H1 (cell line): ENCODE data around the gene ZNF148. TPM values are rescaled to one million over a fixed set of nuclear protein-coding genes. Genes with fewer than 3 reads are reported as not detected.

ENCODE experiments used
- CTCF ChIA-PET: fragments of 300-600 bp; sonication (Branson Sonifier 250); formaldehyde crosslinking; loops from one replicate; lab custom pipeline; 2021; ENCODE audit not compliant: partially characterized antibody; lab: Charles Lee
- POLR2A ChIA-PET: fragments of 300-600 bp; sonication (Branson Sonifier 250); formaldehyde crosslinking; loops from one replicate; lab custom pipeline; 2021; ENCODE audit warnings: inconsistent platforms; ENCODE audit not compliant: partially characterized antibody; lab: Charles Lee
- DNase-seq, 2 experiments: peaks; one replicate each; pipeline versions ENCODE4 v3.0.0 to v3.0.0-alpha.2; 2010 to 2022; ENCODE audit warnings: low spot score in 2 of 2, low read depth in 1 of 2, mixed read lengths in 1 of 2
- FAIRE-seq: peaks from 2 replicates; lab custom pipeline; 2011; peaks lifted over from hg19 to GRCh38; lab: Jason Lieb, UNC
- H2AFZ ChIP-seq: 2 replicates; pipeline ENCODE4 v1.8.1; 2012; ENCODE audit warnings: low read length, inconsistent platforms
- H2AK5ac ChIP-seq: 2 replicates; pipeline ENCODE4 v1.6.1; 2013; ENCODE audit warnings: low read depth, low read length
- H2BK120ac ChIP-seq: replicated peaks from 2 replicates; pipeline ENCODE3; 2013; ENCODE audit warnings: low read depth, low read length, inconsistent platforms
- H2BK12ac ChIP-seq: 2 replicates; pipeline ENCODE4 v1.6.1; 2013; ENCODE audit warnings: low read depth, low read length
- H2BK15ac ChIP-seq: 2 replicates; pipeline ENCODE4 v1.6.1; 2013; ENCODE audit warnings: low read length
- H2BK20ac ChIP-seq: 2 replicates; pipeline ENCODE4 v1.6.1; 2013; ENCODE audit warnings: low read length
- H2BK5ac ChIP-seq: 2 replicates; pipeline ENCODE4 v1.6.1; 2013; ENCODE audit warnings: low read depth, low read length
- H3K14ac ChIP-seq: 2 replicates; pipeline ENCODE4 v1.6.1; 2013; ENCODE audit warnings: inconsistent platforms; ENCODE audit not compliant: insufficient read length
- H3K18ac ChIP-seq: 2 replicates; pipeline ENCODE4 v1.6.1; 2013; ENCODE audit warnings: low read length; ENCODE audit errors: extremely low read depth
- H3K23ac ChIP-seq: 2 replicates; pipeline ENCODE4 v1.6.1; 2013; ENCODE audit warnings: inconsistent platforms; ENCODE audit not compliant: insufficient read length
- H3K23me2 ChIP-seq: 2 replicates; pipeline ENCODE4 v1.6.1; 2013; ENCODE audit warnings: low read depth, low read length
- H3K27ac ChIP-seq: 2 replicates; pipeline ENCODE4 v1.6.1; 2011; ENCODE audit warnings: low read depth, low read length, inconsistent platforms
- H3K27me3 ChIP-seq, 4 experiments: replicated peaks in 1 of 4; 1 replicate in 1 of 4; 2 replicates in 3 of 4; pipeline versions ENCODE4 v1.6.1 to v1.8.1; 2011 to 2013; ENCODE audit warnings: low read length in 3 of 4, mild to moderate bottlenecking in 3 of 4, inconsistent platforms in 2 of 4, mixed read lengths in 2 of 4, moderate library complexity in 1 of 4; ENCODE audit not compliant: control insufficient read depth in 3 of 4, insufficient read depth in 3 of 4; ENCODE audit errors: extremely low read depth in 1 of 4
- H3K36me3 ChIP-seq, 4 experiments: 2 replicates each; pipeline versions ENCODE4 v1.6.1 to v1.8.1; 2011 to 2013; ENCODE audit warnings: mild to moderate bottlenecking in 4 of 4, low read length in 3 of 4, moderate library complexity in 2 of 4, control low read depth in 1 of 4, inconsistent platforms in 1 of 4; ENCODE audit not compliant: insufficient read depth in 4 of 4, control insufficient read depth in 2 of 4
- H3K4ac ChIP-seq: replicated peaks from 2 replicates; pipeline ENCODE3; 2013; ENCODE audit warnings: low read length, low read depth, mixed read lengths, inconsistent platforms; ENCODE audit not compliant: insufficient read length
- H3K4me1 ChIP-seq, 4 experiments: replicated peaks in 1 of 4; 1 replicate in 1 of 4; 2 replicates in 3 of 4; pipeline versions ENCODE4 v1.6.1 to v1.8.1; 2011 to 2013; ENCODE audit warnings: low read length in 3 of 4, inconsistent platforms in 2 of 4, mixed read lengths in 1 of 4; ENCODE audit not compliant: insufficient read depth in 4 of 4, control insufficient read depth in 3 of 4
- H3K4me2 ChIP-seq, 2 experiments: 2 replicates each; pipeline versions ENCODE4 v1.6.1 to v1.8.1; 2011 to 2013; ENCODE audit warnings: low read depth in 2 of 2, low read length in 2 of 2, control low read depth in 1 of 2, inconsistent platforms in 1 of 2, mild to moderate bottlenecking in 1 of 2; ENCODE audit not compliant: insufficient read depth in 1 of 2
- H3K4me3 ChIP-seq, 4 experiments: fragments of 200-600, 300-600 bp in 1 of 4; sonication (generic), shearing (Covaris generic), sonication (Bioruptor Twin) in 1 of 4; 2 replicates each; pipeline versions ENCODE4 v1.5.1 to v1.8.1; 2011 to 2016; ENCODE audit warnings: low read length in 4 of 4, low read depth in 3 of 4, control low read depth in 2 of 4, inconsistent platforms in 2 of 4, mild to moderate bottlenecking in 2 of 4, mixed read lengths in 1 of 4, moderate library complexity in 1 of 4; ENCODE audit not compliant: insufficient read depth in 2 of 4; ENCODE audit errors: extremely low read depth in 1 of 4
- H3K56ac ChIP-seq: replicated peaks from 2 replicates; pipeline ENCODE3; 2013; ENCODE audit warnings: low read depth, mild to moderate bottlenecking, mixed read lengths, low read length, inconsistent platforms; ENCODE audit not compliant: insufficient read length
- H3K79me1 ChIP-seq: 2 replicates; pipeline ENCODE4 v1.6.1; 2013; ENCODE audit warnings: low read depth, low read length, control low read depth
- H3K79me2 ChIP-seq, 2 experiments: 2 replicates each; pipeline versions ENCODE4 v1.6.1 to v1.8.1; 2012 to 2013; ENCODE audit warnings: low read length in 2 of 2, mild to moderate bottlenecking in 2 of 2, inconsistent platforms in 1 of 2; ENCODE audit not compliant: insufficient read depth in 2 of 2, control insufficient read depth in 1 of 2
- H3K9ac ChIP-seq, 4 experiments: replicated peaks in 1 of 4; 1 replicate in 1 of 4; 2 replicates in 3 of 4; pipeline versions ENCODE4 v1.6.1 to v1.8.1; 2011 to 2013; ENCODE audit warnings: low read depth in 3 of 4, low read length in 3 of 4, control low read depth in 2 of 4, mild to moderate bottlenecking in 2 of 4, moderate library complexity in 2 of 4, inconsistent platforms in 1 of 4; ENCODE audit errors: extremely low read depth in 1 of 4
- H3K9me3 ChIP-seq, 2 experiments: 2 replicates each; pipeline versions ENCODE4 v1.6.1 to v1.8.1; 2012 to 2013; ENCODE audit warnings: mild to moderate bottlenecking in 2 of 2, moderate library complexity in 2 of 2, control low read depth in 1 of 2, inconsistent platforms in 1 of 2, low read depth in 1 of 2, low read length in 1 of 2, mixed read lengths in 1 of 2; ENCODE audit not compliant: insufficient read depth in 2 of 2
- H4K20me1 ChIP-seq, 2 experiments: replicated peaks in 1 of 2; 2 replicates each; pipeline versions ENCODE3 to v1.8.1; 2011 to 2013; ENCODE audit warnings: inconsistent platforms in 2 of 2, low read length in 2 of 2, mild to moderate bottlenecking in 1 of 2; ENCODE audit not compliant: insufficient read depth in 2 of 2, control insufficient read depth in 1 of 2
- H4K5ac ChIP-seq: 2 replicates; pipeline ENCODE4 v1.6.1; 2013; ENCODE audit warnings: low read length, low read depth, mixed read lengths, inconsistent platforms; ENCODE audit not compliant: insufficient read length
- H4K8ac ChIP-seq: 2 replicates; pipeline ENCODE4 v1.8.0; 2013; ENCODE audit warnings: mild to moderate bottlenecking, moderate library complexity, low read length, inconsistent platforms; ENCODE audit not compliant: insufficient read depth; ENCODE audit errors: extremely low read depth
- H4K91ac ChIP-seq: replicated peaks from 2 replicates; pipeline ENCODE3; 2013; ENCODE audit warnings: low read length, mixed read lengths, inconsistent platforms; ENCODE audit not compliant: insufficient read length
- CBX8 ChIP-seq: fragments of 300-800, 300-1000 bp; sonication (generic); IDR thresholded peaks from 2 replicates; pipeline ENCODE4 v1.7.1; 2016; ENCODE audit warnings: low read depth, low read length, borderline replicate concordance
- CHD1 ChIP-seq: IDR thresholded peaks from 2 replicates; pipeline ENCODE4 v1.6.1; 2012; ENCODE audit warnings: low read depth, low read length, improper control_type of control experiment
- CTBP2 ChIP-seq: IDR thresholded peaks from 2 replicates; pipeline ENCODE4 v1.7.0; 2011; ENCODE audit warnings: borderline replicate concordance, mild to moderate bottlenecking, moderate library complexity, mixed read lengths, low read length; ENCODE audit not compliant: insufficient read depth, insufficient read length
- EGR1 ChIP-seq: IDR thresholded peaks from 2 replicates; pipeline ENCODE4 v1.6.1; 2011; ENCODE audit warnings: low read depth, low read length, borderline replicate concordance
- EP300 ChIP-seq, 2 experiments: IDR thresholded peaks; 1 replicate in 1 of 2; 2 replicates in 1 of 2; pipeline ENCODE4 v1.6.1; 2011 to 2012; ENCODE audit warnings: low read depth in 2 of 2, low read length in 2 of 2, mild to moderate bottlenecking in 2 of 2, borderline replicate concordance in 1 of 2, inconsistent platforms in 1 of 2, moderate library complexity in 1 of 2
- GABPA ChIP-seq: IDR thresholded peaks from 2 replicates; pipeline ENCODE4 v1.6.1; 2011; ENCODE audit warnings: mild to moderate bottlenecking, low read length, moderate library complexity, borderline replicate concordance; ENCODE audit not compliant: insufficient read depth
- GTF2F1 ChIP-seq: IDR thresholded peaks from 2 replicates; pipeline ENCODE4 v1.6.1; 2012; ENCODE audit warnings: low read depth, low read length, improper control_type of control experiment, borderline replicate concordance
- HDAC6 ChIP-seq: IDR thresholded peaks from one replicate; pipeline ENCODE4 v1.7.1; 2012; ENCODE audit warnings: low read depth, mild to moderate bottlenecking, inconsistent platforms, low read length, moderate library complexity
- POLR2A ChIP-seq, 2 experiments: IDR thresholded peaks; 1 replicate in 1 of 2; 2 replicates in 1 of 2; pipeline ENCODE4 v1.6.1; 2011; ENCODE audit warnings: low read depth in 2 of 2, low read length in 2 of 2, mild to moderate bottlenecking in 2 of 2; ENCODE audit errors: control extremely low read depth in 1 of 2
- RFX5 ChIP-seq: IDR thresholded peaks from 2 replicates; pipeline ENCODE4 v1.6.1; 2011; ENCODE audit warnings: low read depth, low read length, improper control_type of control experiment, borderline replicate concordance
- RXRA ChIP-seq: IDR thresholded peaks from 2 replicates; pipeline ENCODE4 v1.6.1; 2011; ENCODE audit warnings: low read depth, mild to moderate bottlenecking, low read length, moderate library complexity; ENCODE audit not compliant: insufficient read depth
- SIRT6 ChIP-seq: IDR thresholded peaks from one replicate; pipeline ENCODE4 v1.7.1; 2012; ENCODE audit warnings: low read length, inconsistent platforms
- SP1 ChIP-seq: IDR thresholded peaks from 2 replicates; pipeline ENCODE4 v1.6.1; 2011; ENCODE audit warnings: low read depth, low read length
- TEAD4 ChIP-seq: IDR thresholded peaks from 2 replicates; pipeline ENCODE4 v1.6.1; 2012; ENCODE audit warnings: low read depth, low read length, inconsistent platforms, mixed read lengths
- ZNF274 ChIP-seq: IDR thresholded peaks from 2 replicates; pipeline ENCODE4 v1.7.0; 2012; ENCODE audit warnings: low read length, borderline replicate concordance; ENCODE audit errors: extremely low read depth
- polyA plus RNA-seq, 7 experiments: library from polyadenylated mRNA; depleted of rRNA in 3 of 7; stranded (reverse) in 5 of 7; unstranded in 2 of 7; fragments of >200 nt in 5 of 7; fragments of 200-250 nt in 2 of 7; gene quantifications; 1 replicate in 5 of 7; 2 replicates in 1 of 7; 4 replicates in 1 of 7; pipeline versions ENCODE4 v1.2.1 to v1.2.3, GENCODE V29; 2011 to 2013; ENCODE audit warnings: missing spikeins in 2 of 7, mixed read lengths in 2 of 7
- total RNA-seq: library from RNA; stranded (reverse); fragmentation: NEBNext Ultra II Directional; extraction: Animal tissue kit (Norgen Biotek cat#: 25700); gene quantifications from 2 replicates; pipeline ENCODE4 v1.2.1, GENCODE V29; 2021

The ZNF148 gene
- total and polyA plus RNA-seq, 2 of the 8 experiments (the other 6 are each of a cell fraction or from before 2014, with no cell fraction given) = 3.7 to 22.6 TPM

GRCh38 chr3:125325746-125326145 lies 49.4 kb downstream of the ZNF148 start:
- no peak overlapping the region for H3K23ac ChIP-seq
- no peak for FAIRE-seq
- peaks cover 0 to 6% of the 10 kb centered on the region in 2 experiments; a peak in 1 of 4 replicates for H3K79me2 ChIP-seq
- H2AFZ ChIP-seq = no peak overlapping the region
- no peak overlapping the region for H3K18ac ChIP-seq
- H4K20me1 ChIP-seq = no peaks in the 10 kb centered on the region
- H4K8ac ChIP-seq = no peak overlapping the region
- H3K4me2 ChIP-seq = no peak overlapping the region
- H3K4me1 ChIP-seq = no peaks in the 10 kb centered on the region
- CTCF ChIA-PET = interaction anchor here (1.3 kb wide), 1 partner anchor 257 kb away, joined by 3 read pairs; no protein-coding TSS in a partner anchor
- no peak overlapping the region for H3K14ac ChIP-seq
- H3K9me3 ChIP-seq = no peaks in the 10 kb centered on the region
- no peak overlapping the region for H4K5ac ChIP-seq
- no peak overlapping the region for H3K56ac ChIP-seq
- no peaks in the 10 kb centered on the region for H3K27me3 ChIP-seq
- POLR2A ChIA-PET = no interaction called here
- H2BK15ac ChIP-seq = no peak overlapping the region
- no peak overlapping the region for H2BK5ac ChIP-seq
- H3K4ac ChIP-seq = no peak overlapping the region
- no peaks in the 10 kb centered on the region; a peak in 1 of 8 replicates for H3K36me3 ChIP-seq
- no peak overlapping the region for H3K9ac ChIP-seq
- no peak overlapping the region for H2BK120ac ChIP-seq
- no peak overlapping the region for H4K91ac ChIP-seq
- H2BK20ac ChIP-seq = no peak overlapping the region
- no peak overlapping the region for H3K27ac ChIP-seq
- no peaks in the 10 kb centered on the region for H3K79me1 ChIP-seq
- no peak overlapping the region for H2AK5ac ChIP-seq
- no peak for DNase-seq
- no peak overlapping the region for H3K4me3 ChIP-seq
- no peak overlapping the region for H2BK12ac ChIP-seq
- no peaks in the 10 kb centered on the region for H3K23me2 ChIP-seq
- no peak for TF ChIP-seq TEAD4
- TF ChIP-seq CBX8 = no peak
- no peak for TF ChIP-seq CHD1
- TF ChIP-seq GTF2F1 = no peak
- no peak for TF ChIP-seq GABPA
- no peak for TF ChIP-seq RXRA
- TF ChIP-seq RFX5 = no peak
- TF ChIP-seq SIRT6 = no peak
- TF ChIP-seq EGR1 = no peak
- TF ChIP-seq CTBP2 = no peak
- no peak for TF ChIP-seq EP300 (IDR thresholded peaks at IDR 0.05; ENCODE audit: borderline replicate concordance in 1 of 2, low read depth in 2 of 2, low read length in 2 of 2)
- no peak for TF ChIP-seq POLR2A (IDR thresholded peaks at IDR 0.05; ENCODE audit: control extremely low read depth in 1 of 2, low read depth in 2 of 2, low read length in 2 of 2)
- TF ChIP-seq SP1 = no peak
- no peak for TF ChIP-seq ZNF274
- no peak for TF ChIP-seq HDAC6
